Heart left ventricle (tissue), 13 donors: ENCODE results near the gene TBCE.

Source experiments
- CTCF ChIP-seq, 12 donors: fragments of 200-600 bp; sonication (generic) in 4 of 12; IDR thresholded peaks; one replicate each; pipeline versions ENCODE4 v1.5.0 to v1.8.0; 2018 to 2022; ENCODE audit warnings: antibody characterized with exemption in 12 of 12, mild to moderate bottlenecking in 5 of 12
- POLR2A ChIP-seq, 2 donors: fragments of 450-650 bp; IDR thresholded peaks; one replicate each; pipeline ENCODE4 v1.6.1; 2017; ENCODE audit warnings: antibody characterized with exemption in 2 of 2, mild to moderate bottlenecking in 2 of 2, moderate library complexity in 2 of 2
- donor health status: ischemic (EF 13 %, LVEDD 7.1; RV severe dilation, severe dysfunction).
- donor health status: DM: no; HTN: yes; CAD: no.
- donor health status: DM: no; HTN: no; CAD: no.
- donor health status: ischemic (EF 25% LVEDD 6.9; RV normal size, moderate dysfunction).
- donor health status: ischemic (EF 25% LVEDD 5.7; RV mildly dilated, moderate dysfunction).
- donor health status: ischemic (EF 35%, LVEDD 5.7; RV mildly dilated, moderate dysfunction).
- donor health status: nonischemic (EF 11% LVEDD 7.7; RV severe dilation, severe dysfunction).
- donor health status: DM: yes; HTN: yes; CAD: no.
- donor health status: PGD.
- donor health status: ischemic (EF 29% LVEDD 5.4; RV normal size, mild dysfunction).
- donor health status: nonischemic (EF 23%, LVEDD 6.1; RV moderate dilation, normal function).

DNA sequence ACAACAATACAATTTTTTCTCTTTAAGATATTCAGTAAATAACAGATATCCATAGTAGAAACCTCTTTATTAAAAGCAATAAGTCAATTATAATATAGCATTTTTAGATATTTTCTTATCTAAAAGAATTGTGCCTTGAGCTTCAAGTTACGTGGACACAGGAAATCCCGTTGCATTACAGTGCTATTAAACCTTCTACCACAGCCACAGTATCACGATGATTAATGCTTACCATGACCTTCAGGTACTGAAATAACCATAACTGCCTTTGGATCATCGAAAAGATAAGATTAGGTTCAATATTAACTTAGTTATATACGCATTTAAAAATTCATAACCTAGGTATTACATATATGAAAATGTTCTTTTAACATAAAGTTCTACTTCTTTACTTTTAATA is 119.1 kb downstream of the TBCE start:
- no peak for TF ChIP-seq POLR2A (IDR thresholded peaks at IDR 0.05)
- TF ChIP-seq CTCF (IDR thresholded peaks at IDR 0.05): no peak
